SK-N-SH treated with all-trans-retinoic acid at 6 μM for 48 hours (cell line): Measurements from ENCODE around the gene PYHIN1.

Source experiments
- ATAC-seq: fragments of 200-7000 bp; cut with Tn5 transposase; 3 replicates; pipeline ENCODE4 v1.9.1; 2020; ENCODE audit warnings: mild to moderate bottlenecking, moderate library complexity
- ARNTL ChIP-seq: fragments of 450-650 bp; formaldehyde crosslinking; IDR thresholded peaks from 2 replicates; pipeline ENCODE4 v1.5.0; 2020; ENCODE audit warnings: low read depth, mild to moderate bottlenecking, moderate library complexity, borderline replicate concordance
- BACH2 ChIP-seq: fragments of 250-450 bp; sonication (Bioruptor Pico); IDR thresholded peaks from 2 replicates; pipeline ENCODE4 v1.9.0; 2021; ENCODE audit warnings: mild to moderate bottlenecking, borderline replicate concordance
- CREB5 ChIP-seq: fragments of 250-450 bp; sonication (Bioruptor Pico); IDR thresholded peaks from 2 replicates; pipeline ENCODE4 v1.5.1; 2020; ENCODE audit warnings: low read depth, mild to moderate bottlenecking, moderate library complexity
- CSDC2 ChIP-seq: fragments of 250-450 bp; sonication (Bioruptor Pico); IDR thresholded peaks from 2 replicates; pipeline ENCODE4 v1.5.0; 2020; ENCODE audit warnings: mild to moderate bottlenecking, moderate library complexity
- ESRRG ChIP-seq: fragments of 250-450 bp; sonication (Bioruptor Pico); IDR thresholded peaks from 2 replicates; pipeline ENCODE4 v1.6.1; 2021; ENCODE audit warnings: mild to moderate bottlenecking
- GLIS3 ChIP-seq: fragments of 250-450 bp; sonication (Bioruptor Pico); IDR thresholded peaks from 2 replicates; pipeline ENCODE4 v1.5.0; 2020; ENCODE audit warnings: mild to moderate bottlenecking, moderate library complexity
- ISL1 ChIP-seq: fragments of 250-450 bp; sonication (Bioruptor Pico); IDR thresholded peaks from 2 replicates; pipeline ENCODE4 v2.1.2; 2022; ENCODE audit warnings: mild to moderate bottlenecking, moderate library complexity
- OSR1 ChIP-seq: fragments of 250-450 bp; sonication (Bioruptor Pico); IDR thresholded peaks from 2 replicates; pipeline ENCODE4 v1.8.0; 2022; ENCODE audit warnings: moderate library complexity, mild to moderate bottlenecking, inconsistent platforms
- PATZ1 ChIP-seq: fragments of 250-450 bp; sonication (Bioruptor Pico); IDR thresholded peaks from 2 replicates; pipeline ENCODE4 v1.8.0; 2020; ENCODE audit warnings: mild to moderate bottlenecking, moderate library complexity, borderline replicate concordance
- POU6F1 ChIP-seq: fragments of 250-450 bp; sonication (Bioruptor Pico); IDR thresholded peaks from 2 replicates; pipeline ENCODE4 v1.8.0; 2021; ENCODE audit warnings: low read depth, mild to moderate bottlenecking, moderate library complexity, borderline replicate concordance
- PPARA ChIP-seq: fragments of 250-450 bp; sonication (Bioruptor Pico); IDR thresholded peaks from 2 replicates; pipeline ENCODE4 v1.5.0; 2020; ENCODE audit warnings: mild to moderate bottlenecking, borderline replicate concordance
- RARB ChIP-seq: fragments of 250-450 bp; sonication (Bioruptor Pico); IDR thresholded peaks from 2 replicates; pipeline ENCODE4 v1.8.0; 2021; ENCODE audit warnings: mild to moderate bottlenecking, moderate library complexity
- SNAI2 ChIP-seq: fragments of 250-450 bp; sonication (Bioruptor Pico); IDR thresholded peaks from 2 replicates; pipeline ENCODE4 v1.5.0; 2020; ENCODE audit warnings: mild to moderate bottlenecking, moderate library complexity
- TCF4 ChIP-seq: fragments of 250-450 bp; sonication (Bioruptor Pico); IDR thresholded peaks from 2 replicates; pipeline ENCODE4 v1.8.0; 2021; ENCODE audit warnings: mild to moderate bottlenecking, moderate library complexity, borderline replicate concordance
- TOX ChIP-seq: fragments of 250-450 bp; sonication (Bioruptor Pico); IDR thresholded peaks from 2 replicates; pipeline ENCODE4 v1.8.0; 2021; ENCODE audit warnings: mild to moderate bottlenecking, moderate library complexity, borderline replicate concordance
- TSHZ2 ChIP-seq: fragments of 250-450 bp; sonication (Bioruptor Pico); IDR thresholded peaks from 2 replicates; pipeline ENCODE4 v1.5.0; 2020; ENCODE audit warnings: mild to moderate bottlenecking, moderate library complexity
- ZC3H10 ChIP-seq: fragments of 250-450 bp; sonication (Bioruptor Pico); IDR thresholded peaks from 2 replicates; pipeline ENCODE4 v1.5.1; 2021; ENCODE audit warnings: mild to moderate bottlenecking, moderate library complexity
- ZFP30 ChIP-seq: fragments of 450-650 bp; formaldehyde crosslinking; IDR thresholded peaks from 2 replicates; pipeline ENCODE4 v1.5.0; 2022; ENCODE audit warnings: mild to moderate bottlenecking, moderate library complexity
- ZNF70 ChIP-seq: fragments of 450-650 bp; formaldehyde crosslinking; IDR thresholded peaks from 2 replicates; pipeline ENCODE4 v1.5.0; 2020; ENCODE audit warnings: mild to moderate bottlenecking, moderate library complexity

PYHIN1 gene

GRCh38 chr1:158969855-158970254 is 38.5 kb downstream of the PYHIN1 start (continued):
- TF ChIP-seq RARB (CRISPR knock-in tag): no peak
- no peak for TF ChIP-seq ISL1 (CRISPR knock-in tag)

GRCh38 chr1:158972841-158973240 is 41.5 kb downstream of the PYHIN1 start:
- ATAC-seq: peak; percentile 28; the same call in 1 of the 3 replicates
- TF ChIP-seq GLIS3 (no peak), PPARA (CRISPR knock-in tag) (no peak), TOX (CRISPR knock-in tag) (no peak), ZC3H10 (CRISPR knock-in tag) (no peak), ZNF70 (CRISPR knock-in tag) (no peak), CREB5 (CRISPR knock-in tag) (no peak), PATZ1 (CRISPR knock-in tag) (no peak), TSHZ2 (CRISPR knock-in tag) (no peak), TCF4 (CRISPR knock-in tag) (no peak), POU6F1 (no peak), OSR1 (CRISPR knock-in tag) (no peak), ARNTL (no peak), SNAI2 (CRISPR knock-in tag) (no peak), ZFP30 (no peak)

DNA sequence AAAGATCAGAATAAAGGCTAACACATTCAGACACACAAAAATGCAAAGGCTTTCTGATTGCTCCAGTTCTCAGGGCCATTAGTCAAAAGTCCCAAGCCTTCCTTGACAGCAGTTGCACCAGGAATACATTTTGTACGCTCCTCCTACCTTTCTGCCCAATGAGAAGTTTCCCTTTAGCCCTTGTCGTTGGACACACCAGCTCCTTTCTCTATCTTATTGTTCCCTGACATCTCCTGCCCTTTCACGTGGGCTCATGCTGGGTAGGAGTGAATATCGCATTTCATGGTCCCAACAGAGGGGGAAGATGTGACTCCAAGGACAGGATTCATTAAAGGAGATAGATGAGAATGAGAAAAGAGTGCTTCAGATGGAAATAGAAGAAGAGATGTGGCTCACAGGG is 44.9 kb downstream of the PYHIN1 start:
- TF ChIP-seq CSDC2 (CRISPR knock-in tag): no peak
- TF ChIP-seq OSR1 (CRISPR knock-in tag): no peak
- TF ChIP-seq ESRRG: no peak
- TF ChIP-seq CREB5 (CRISPR knock-in tag): no peak
- no peak for TF ChIP-seq ARNTL
- TF ChIP-seq SNAI2 (CRISPR knock-in tag): no peak
- TF ChIP-seq ZC3H10 (CRISPR knock-in tag): no peak
- TF ChIP-seq BACH2 (CRISPR knock-in tag): no peak
- no peak for TF ChIP-seq TSHZ2 (CRISPR knock-in tag)
- no peak for TF ChIP-seq PATZ1 (CRISPR knock-in tag)
- no peak for TF ChIP-seq POU6F1
- ATAC-seq: no peak
